ENCODE data around the gene MISP.
A peak's percentile ranks its signal among the peaks of the same experiment; 100 is the strongest.

Gene MISP

DNA sequence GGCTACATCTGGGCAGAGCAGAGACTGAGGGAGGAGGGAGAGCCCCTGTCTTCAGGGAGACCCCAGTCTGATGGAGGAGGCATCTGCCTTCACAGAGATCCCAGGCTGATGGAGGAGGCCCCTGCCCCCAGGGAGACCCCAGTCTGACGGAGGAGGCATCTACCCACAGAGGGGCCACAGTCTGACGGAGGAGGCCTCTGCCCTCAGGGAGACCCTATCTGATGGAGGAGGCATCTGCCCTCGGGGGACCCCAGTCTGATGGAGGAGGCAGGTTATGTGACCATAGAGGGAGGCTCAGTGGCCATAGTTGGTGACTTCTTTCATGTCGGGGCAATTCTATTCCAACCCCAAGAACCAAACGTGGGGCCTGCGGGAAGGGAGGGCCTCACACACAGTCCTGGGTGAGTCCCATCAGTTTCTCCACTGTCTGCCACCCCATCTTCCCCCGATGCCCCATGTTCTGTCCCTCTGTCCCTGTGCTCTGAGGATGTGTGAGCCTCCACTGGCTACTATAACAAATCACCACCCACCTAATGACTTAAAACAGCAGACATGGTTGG, 14.3 kb downstream of the MISP start (continued):
- TF ChIP-seq, protein P1, sequence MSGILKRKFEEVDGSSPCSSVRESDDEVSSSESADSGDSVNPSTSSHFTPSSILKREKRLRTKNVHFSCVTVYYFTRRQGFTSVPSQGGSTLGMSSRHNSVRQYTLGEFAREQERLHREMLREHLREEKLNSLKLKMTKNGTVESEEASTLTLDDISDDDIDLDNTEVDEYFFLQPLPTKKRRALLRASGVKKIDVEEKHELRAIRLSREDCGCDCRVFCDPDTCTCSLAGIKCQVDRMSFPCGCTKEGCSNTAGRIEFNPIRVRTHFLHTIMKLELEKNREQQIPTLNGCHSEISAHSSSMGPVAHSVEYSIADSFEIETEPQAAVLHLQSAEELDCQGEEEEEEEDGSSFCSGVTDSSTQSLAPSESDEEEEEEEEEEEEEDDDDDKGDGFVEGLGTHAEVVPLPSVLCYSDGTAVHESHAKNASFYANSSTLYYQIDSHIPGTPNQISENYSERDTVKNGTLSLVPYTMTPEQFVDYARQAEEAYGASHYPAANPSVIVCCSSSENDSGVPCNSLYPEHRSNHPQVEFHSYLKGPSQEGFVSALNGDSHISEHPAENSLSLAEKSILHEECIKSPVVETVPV (CRISPR knock-in tag; IDR thresholded peaks at IDR 0.05) = no peak

DNA sequence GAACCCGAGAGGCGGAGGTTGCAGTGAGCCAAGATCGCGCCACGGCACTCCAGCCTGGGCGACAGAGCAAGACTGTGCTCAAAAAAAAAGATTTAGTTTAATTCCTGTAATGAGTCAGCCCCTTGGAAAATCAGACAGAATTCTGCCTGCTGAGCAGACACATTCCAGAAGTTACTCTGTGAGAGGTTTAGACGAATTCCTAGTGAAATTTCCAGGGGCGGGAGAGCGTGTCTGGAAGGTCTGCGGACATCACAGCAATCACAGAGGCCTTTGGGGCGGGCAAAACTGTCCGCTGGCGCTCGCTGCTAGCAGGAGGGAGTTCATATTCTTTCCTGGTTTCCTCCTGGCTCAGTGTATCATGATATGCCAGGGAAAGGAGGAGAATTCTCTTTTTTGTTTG, 17.5 kb downstream of the MISP start:
- TF ChIP-seq ZNF565 (CRISPR knock-in tag; conservative IDR thresholded peaks at IDR 0.05; ENCODE audit: low read depth) (no peak), OSR1 (CRISPR knock-in tag; IDR thresholded peaks at IDR 0.05) (no peak), BACH2 (CRISPR knock-in tag; IDR thresholded peaks at IDR 0.05; ENCODE audit: borderline replicate concordance) (no peak), ZFP3 (CRISPR knock-in tag; IDR thresholded peaks at IDR 0.05) (no peak), RARB (CRISPR knock-in tag; IDR thresholded peaks at IDR 0.05) (no peak), PPARA (CRISPR knock-in tag; IDR thresholded peaks at IDR 0.05; ENCODE audit: borderline replicate concordance) (no peak), TOX (CRISPR knock-in tag; IDR thresholded peaks at IDR 0.05; ENCODE audit: borderline replicate concordance) (no peak), SNAI2 (CRISPR knock-in tag; IDR thresholded peaks at IDR 0.05) (no peak), ARNTL (CRISPR knock-in tag; IDR thresholded peaks at IDR 0.05; ENCODE audit: borderline replicate concordance, low read depth) (no peak), ZNF70 (CRISPR knock-in tag; IDR thresholded peaks at IDR 0.05) (no peak), ZC3H10 (CRISPR knock-in tag; IDR thresholded peaks at IDR 0.05) (no peak), ZFP30 (CRISPR knock-in tag; IDR thresholded peaks at IDR 0.05) (no peak), ESRRG (CRISPR knock-in tag; IDR thresholded peaks at IDR 0.05) (no peak)
- TF ChIP-seq, protein P2, sequence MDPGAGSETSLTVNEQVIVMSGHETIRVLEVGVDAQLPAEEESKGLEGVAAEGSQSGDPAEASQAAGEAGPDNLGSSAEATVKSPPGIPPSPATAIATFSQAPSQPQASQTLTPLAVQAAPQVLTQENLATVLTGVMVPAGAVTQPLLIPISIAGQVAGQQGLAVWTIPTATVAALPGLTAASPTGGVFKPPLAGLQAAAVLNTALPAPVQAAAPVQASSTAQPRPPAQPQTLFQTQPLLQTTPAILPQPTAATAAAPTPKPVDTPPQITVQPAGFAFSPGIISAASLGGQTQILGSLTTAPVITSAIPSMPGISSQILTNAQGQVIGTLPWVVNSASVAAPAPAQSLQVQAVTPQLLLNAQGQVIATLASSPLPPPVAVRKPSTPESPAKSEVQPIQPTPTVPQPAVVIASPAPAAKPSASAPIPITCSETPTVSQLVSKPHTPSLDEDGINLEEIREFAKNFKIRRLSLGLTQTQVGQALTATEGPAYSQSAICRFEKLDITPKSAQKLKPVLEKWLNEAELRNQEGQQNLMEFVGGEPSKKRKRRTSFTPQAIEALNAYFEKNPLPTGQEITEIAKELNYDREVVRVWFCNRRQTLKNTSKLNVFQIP (CRISPR knock-in tag; IDR thresholded peaks at IDR 0.05; ENCODE audit: borderline replicate concordance, low read depth) = no peak
- TF ChIP-seq, protein P3, sequence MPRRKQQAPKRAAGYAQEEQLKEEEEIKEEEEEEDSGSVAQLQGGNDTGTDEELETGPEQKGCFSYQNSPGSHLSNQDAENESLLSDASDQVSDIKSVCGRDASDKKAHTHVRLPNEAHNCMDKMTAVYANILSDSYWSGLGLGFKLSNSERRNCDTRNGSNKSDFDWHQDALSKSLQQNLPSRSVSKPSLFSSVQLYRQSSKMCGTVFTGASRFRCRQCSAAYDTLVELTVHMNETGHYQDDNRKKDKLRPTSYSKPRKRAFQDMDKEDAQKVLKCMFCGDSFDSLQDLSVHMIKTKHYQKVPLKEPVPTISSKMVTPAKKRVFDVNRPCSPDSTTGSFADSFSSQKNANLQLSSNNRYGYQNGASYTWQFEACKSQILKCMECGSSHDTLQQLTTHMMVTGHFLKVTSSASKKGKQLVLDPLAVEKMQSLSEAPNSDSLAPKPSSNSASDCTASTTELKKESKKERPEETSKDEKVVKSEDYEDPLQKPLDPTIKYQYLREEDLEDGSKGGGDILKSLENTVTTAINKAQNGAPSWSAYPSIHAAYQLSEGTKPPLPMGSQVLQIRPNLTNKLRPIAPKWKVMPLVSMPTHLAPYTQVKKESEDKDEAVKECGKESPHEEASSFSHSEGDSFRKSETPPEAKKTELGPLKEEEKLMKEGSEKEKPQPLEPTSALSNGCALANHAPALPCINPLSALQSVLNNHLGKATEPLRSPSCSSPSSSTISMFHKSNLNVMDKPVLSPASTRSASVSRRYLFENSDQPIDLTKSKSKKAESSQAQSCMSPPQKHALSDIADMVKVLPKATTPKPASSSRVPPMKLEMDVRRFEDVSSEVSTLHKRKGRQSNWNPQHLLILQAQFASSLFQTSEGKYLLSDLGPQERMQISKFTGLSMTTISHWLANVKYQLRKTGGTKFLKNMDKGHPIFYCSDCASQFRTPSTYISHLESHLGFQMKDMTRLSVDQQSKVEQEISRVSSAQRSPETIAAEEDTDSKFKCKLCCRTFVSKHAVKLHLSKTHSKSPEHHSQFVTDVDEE (CRISPR knock-in tag; IDR thresholded peaks at IDR 0.05) = no peak
- ATAC-seq = peak; percentile 74

DNA sequence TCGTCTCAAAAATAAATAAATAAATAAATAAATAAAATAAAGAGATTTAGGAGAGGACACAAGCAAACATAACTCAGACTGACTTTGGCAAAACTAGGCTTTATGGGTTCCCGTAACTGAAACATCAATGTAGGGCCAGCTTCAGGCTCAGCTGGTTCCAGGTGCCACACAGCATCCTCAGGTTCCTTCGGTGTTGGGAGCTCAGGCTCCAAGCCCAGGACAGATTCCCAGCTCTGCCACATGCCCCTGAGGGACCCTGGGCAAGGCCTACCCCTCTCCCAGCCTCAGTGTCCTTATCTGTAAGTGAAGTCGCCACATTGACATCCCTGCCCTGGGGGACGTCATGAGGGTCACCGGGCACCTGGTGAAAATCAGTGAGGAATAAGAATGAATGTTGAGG, 18.7 kb downstream of the MISP start:
- no peak for TF ChIP-seq CSDC2 (CRISPR knock-in tag; IDR thresholded peaks at IDR 0.05)
- no peak for TF ChIP-seq ZC3H10 (CRISPR knock-in tag; IDR thresholded peaks at IDR 0.05)
- TF ChIP-seq TCF4 (CRISPR knock-in tag; IDR thresholded peaks at IDR 0.05; ENCODE audit: borderline replicate concordance) = no peak
- no peak for TF ChIP-seq ZFP3 (CRISPR knock-in tag; IDR thresholded peaks at IDR 0.05)
- TF ChIP-seq, protein P1 (CRISPR knock-in tag; IDR thresholded peaks at IDR 0.05) = no peak
- no peak for ATAC-seq

DNA sequence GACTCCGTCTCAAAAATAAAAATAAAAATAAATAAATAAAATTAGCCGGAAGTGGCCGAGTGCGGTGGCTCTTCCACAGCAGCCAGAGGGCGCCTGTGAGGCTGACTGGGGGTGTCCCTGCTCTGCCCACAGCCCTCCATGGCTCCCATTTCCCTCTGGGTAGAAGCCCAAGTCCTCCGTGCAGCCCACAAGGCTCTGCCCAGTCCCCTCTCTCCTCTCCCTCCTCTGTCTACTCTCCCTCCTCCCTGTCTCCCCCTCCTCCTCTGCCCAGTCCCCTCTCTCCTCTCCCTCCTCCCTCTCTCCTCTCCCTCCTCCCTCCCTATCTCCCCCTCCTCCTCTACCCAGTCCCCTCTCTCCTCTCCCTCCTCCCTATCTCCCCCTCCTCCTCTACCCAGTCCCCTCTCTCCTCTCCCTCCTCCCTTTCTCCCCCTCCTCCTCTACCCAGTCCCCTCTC, 20.4 kb downstream of the MISP start:
- peak; percentile 66 for ATAC-seq
- TF ChIP-seq TCF4 (CRISPR knock-in tag; IDR thresholded peaks at IDR 0.05; ENCODE audit: borderline replicate concordance) = no peak
- no peak for TF ChIP-seq PPARA (CRISPR knock-in tag; IDR thresholded peaks at IDR 0.05; ENCODE audit: borderline replicate concordance)
- TF ChIP-seq, protein P3 (CRISPR knock-in tag; IDR thresholded peaks at IDR 0.05) = no peak
- no peak for TF ChIP-seq CSDC2 (CRISPR knock-in tag; IDR thresholded peaks at IDR 0.05)
- no peak for TF ChIP-seq ZNF8 (CRISPR knock-in tag; IDR thresholded peaks at IDR 0.05)
- TF ChIP-seq, protein P1 (CRISPR knock-in tag; IDR thresholded peaks at IDR 0.05) = no peak
- TF ChIP-seq, protein P4, sequence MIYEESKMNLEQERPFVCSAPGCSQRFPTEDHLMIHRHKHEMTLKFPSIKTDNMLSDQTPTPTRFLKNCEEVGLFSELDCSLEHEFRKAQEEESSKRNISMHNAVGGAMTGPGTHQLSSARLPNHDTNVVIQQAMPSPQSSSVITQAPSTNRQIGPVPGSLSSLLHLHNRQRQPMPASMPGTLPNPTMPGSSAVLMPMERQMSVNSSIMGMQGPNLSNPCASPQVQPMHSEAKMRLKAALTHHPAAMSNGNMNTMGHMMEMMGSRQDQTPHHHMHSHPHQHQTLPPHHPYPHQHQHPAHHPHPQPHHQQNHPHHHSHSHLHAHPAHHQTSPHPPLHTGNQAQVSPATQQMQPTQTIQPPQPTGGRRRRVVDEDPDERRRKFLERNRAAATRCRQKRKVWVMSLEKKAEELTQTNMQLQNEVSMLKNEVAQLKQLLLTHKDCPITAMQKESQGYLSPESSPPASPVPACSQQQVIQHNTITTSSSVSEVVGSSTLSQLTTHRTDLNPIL (CRISPR knock-in tag; IDR thresholded peaks at IDR 0.05; ENCODE audit: low read depth) = no peak
- no peak for TF ChIP-seq ZC3H10 (CRISPR knock-in tag; IDR thresholded peaks at IDR 0.05)
